PFSK-1 (cell line): Measurements from ENCODE around the gene ID2.

Experiments used
- POLR2AphosphoS5 ChIP-seq: IDR thresholded peaks from 2 replicates; pipeline ENCODE4 v1.6.1; 2012; ENCODE audit warnings: low read depth, mild to moderate bottlenecking, control low read depth, low read length, moderate library complexity
- REST ChIP-seq, 2 experiments: IDR thresholded peaks; 2 replicates each; pipeline versions ENCODE4 v1.6.1 to v1.8.0; 2011 to 2012; ENCODE audit warnings: low read depth in 2 of 2, low read length in 2 of 2, control low read depth in 1 of 2, inconsistent platforms in 1 of 2, mild to moderate bottlenecking in 1 of 2, moderate library complexity in 1 of 2; ENCODE audit not compliant: insufficient read depth in 1 of 2
- SIN3A ChIP-seq: IDR thresholded peaks from 2 replicates; pipeline ENCODE4 v1.6.1; 2012; ENCODE audit warnings: mild to moderate bottlenecking, low read length, moderate library complexity, borderline replicate concordance; ENCODE audit not compliant: insufficient read depth

- no peak for TF ChIP-seq POLR2AphosphoS5
- TF ChIP-seq REST (IDR thresholded peaks at IDR 0.05; ENCODE audit: insufficient read depth in 1 of 2, low read depth in 2 of 2, low read length in 2 of 2): no peak
- TF ChIP-seq SIN3A: no peak
Observed at GRCh38 chr2:8661736-8662135, 20.1 kb upstream of the ID2 start.
